Measurements from ENCODE around the gene GTF2H4. TPM values are rescaled to one million over a fixed set of nuclear protein-coding genes. Genes with fewer than 3 reads are reported as not detected.

The GTF2H4 gene
- total and polyA plus RNA-seq, 3 experiments from 2014 or later: 7.5 to 55.3 (median 48.2) TPM

DNA sequence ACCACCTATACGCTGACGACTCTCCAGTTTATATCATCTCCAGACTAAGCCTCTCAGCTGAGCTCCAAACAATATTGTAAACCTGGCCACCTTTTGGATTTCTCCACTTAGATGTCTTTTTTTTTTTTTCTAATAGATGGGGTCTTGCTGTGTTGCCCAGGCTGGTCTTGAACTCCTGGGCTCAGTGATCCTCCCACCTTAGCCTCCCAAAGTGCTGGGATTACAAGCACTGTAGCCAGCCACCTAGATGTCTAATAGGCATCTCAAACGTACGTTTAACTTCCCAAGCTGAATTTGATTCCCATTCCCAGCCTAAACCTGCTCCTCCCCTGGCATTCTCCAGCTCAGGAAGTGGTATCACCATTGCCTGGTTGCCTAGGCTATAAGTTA, 18.5 kb upstream of the GTF2H4 start:
- H3K9me3 ChIP-seq (ENCODE audit: low read length): no peaks in the 10 kb centered on the region
- H3K27me3 ChIP-seq (ENCODE audit: insufficient read depth, low read length, poor library complexity, severe bottlenecking): no peaks in the 10 kb centered on the region
- Mint-ChIP-seq H3K4me3 (no peak overlapping the region), H3K4me1 (peaks cover 18 to 23% (median 19%) of the 10 kb centered on the region in 3 donors), H3K27me3 (peaks cover 0 to 4% of the 10 kb centered on the region in 2 donors), H3K9me3 (no peaks in the 10 kb centered on the region), H3K36me3 (peaks cover 0 to 21% (median 6%) of the 10 kb centered on the region in 3 donors), H3K27ac (no peak overlapping the region)
- H3K36me3 ChIP-seq (ENCODE audit: insufficient read depth, low read length): no peaks in the 10 kb centered on the region
- ChIA-PET CTCF (interaction anchor here (0.6 to 1.8 kb wide), 5 partner anchors 18 to 190 kb away, joined by 3 to 4 read pairs (median 3); partner anchors contain the start of gene GTF2H4), POLR2A (interaction anchor here (0.9 kb wide), 1 partner anchor 275 kb away, joined by 5 read pairs; no protein-coding TSS in a partner anchor)
- H3K4me1 ChIP-seq (ENCODE audit: insufficient read depth, low read length): peaks cover 23% of the 10 kb centered on the region
- no peak overlapping the region for H3K27ac ChIP-seq (ENCODE audit: low read depth, low read length)
- DNase-seq: no peak
- H3K4me3 ChIP-seq (ENCODE audit: low read length): no peak overlapping the region

GRCh38 chr6:30889921-30890645, 17.9 kb upstream of the GTF2H4 start:
- POLR2A ChIA-PET: no interaction called here
- DNase-seq: no peak
- Mint-ChIP-seq H3K4me1 (peaks cover 15 to 19% (median 16%) of the 10 kb centered on the region in 3 donors), H3K27me3 (peaks cover 0 to 4% of the 10 kb centered on the region in 2 donors), H3K36me3 (peaks cover 5 to 27% (median 11%) of the 10 kb centered on the region in 3 donors), H3K27ac (no peak overlapping the region), H3K9me3 (no peaks in the 10 kb centered on the region), H3K4me3 (no peak overlapping the region)
- Histone ChIP-seq H3K36me3 (ENCODE audit: insufficient read depth, low read length) (no peaks in the 10 kb centered on the region), H3K4me3 (ENCODE audit: low read length) (no peak overlapping the region), H3K4me1 (ENCODE audit: insufficient read depth, low read length) (peaks cover 19% of the 10 kb centered on the region), H3K27ac (ENCODE audit: low read depth, low read length) (no peak overlapping the region), H3K9me3 (ENCODE audit: low read length) (no peaks in the 10 kb centered on the region), H3K27me3 (ENCODE audit: insufficient read depth, low read length, poor library complexity, severe bottlenecking) (no peaks in the 10 kb centered on the region)
- CTCF ChIA-PET: interaction anchor here (0.6 to 1.8 kb wide), 5 partner anchors 17 to 189 kb away, joined by 3 to 4 read pairs (median 3); partner anchors contain the start of gene GTF2H4

- H3K27ac Mint-ChIP-seq: no peak overlapping the region
- no peaks in the 10 kb centered on the region for H3K9me3 Mint-ChIP-seq
- POLR2A ChIA-PET: no interaction called here
- CTCF ChIA-PET: interaction anchor here (1.4 to 1.8 kb wide), 2 partner anchors 16 to 160 kb away, joined by 3 to 4 read pairs; partner anchors contain the start of gene GTF2H4
- H3K27me3 Mint-ChIP-seq: no peaks in the 10 kb centered on the region
- H3K4me1 Mint-ChIP-seq: peaks cover 7 to 11% (median 8%) of the 10 kb centered on the region in 3 donors
- no peak overlapping the region for H3K4me3 ChIP-seq (ENCODE audit: low read length)
- H3K36me3 ChIP-seq (ENCODE audit: insufficient read depth, low read length): no peaks in the 10 kb centered on the region
- H3K27ac ChIP-seq (ENCODE audit: low read depth, low read length): no peak overlapping the region
- no peak for DNase-seq
- H3K27me3 ChIP-seq (ENCODE audit: insufficient read depth, low read length, poor library complexity, severe bottlenecking): no peaks in the 10 kb centered on the region
- H3K4me1 ChIP-seq (ENCODE audit: insufficient read depth, low read length): peaks cover 12% of the 10 kb centered on the region
- H3K4me3 Mint-ChIP-seq: no peak overlapping the region
- H3K36me3 Mint-ChIP-seq: peaks cover 5 to 30% (median 11%) of the 10 kb centered on the region in 3 donors
- no peaks in the 10 kb centered on the region for H3K9me3 ChIP-seq (ENCODE audit: low read length)
Measured at GRCh38 chr6:30890646-30891449, 17.2 kb upstream of the GTF2H4 start.

GRCh38 chr6:30891450-30891723, 16.6 kb upstream of the GTF2H4 start:
- Mint-ChIP-seq H3K9me3 (no peaks in the 10 kb centered on the region), H3K4me1 (peaks cover 2 to 6% (median 3%) of the 10 kb centered on the region in 3 donors), H3K27ac (no peak overlapping the region), H3K36me3 (peaks cover 5 to 30% (median 11%) of the 10 kb centered on the region in 3 donors), H3K27me3 (no peaks in the 10 kb centered on the region), H3K4me3 (no peak overlapping the region)
- peaks cover 6% of the 10 kb centered on the region for H3K4me1 ChIP-seq (ENCODE audit: insufficient read depth, low read length)
- no peak for DNase-seq
- POLR2A ChIA-PET: interaction anchor here (0.5 kb wide), 1 partner anchor 14 kb away, joined by 3 read pairs; no protein-coding TSS in a partner anchor
- H3K36me3 ChIP-seq (ENCODE audit: insufficient read depth, low read length): no peaks in the 10 kb centered on the region
- no peak overlapping the region for H3K27ac ChIP-seq (ENCODE audit: low read depth, low read length)
- H3K27me3 ChIP-seq (ENCODE audit: insufficient read depth, low read length, poor library complexity, severe bottlenecking): no peaks in the 10 kb centered on the region
- H3K9me3 ChIP-seq (ENCODE audit: low read length): no peaks in the 10 kb centered on the region
- CTCF ChIA-PET: interaction anchor here (1.4 kb wide), 1 partner anchor 16 kb away, joined by 3 read pairs; the partner anchor contains the start of gene GTF2H4
- no peak overlapping the region for H3K4me3 ChIP-seq (ENCODE audit: low read length)

DNA sequence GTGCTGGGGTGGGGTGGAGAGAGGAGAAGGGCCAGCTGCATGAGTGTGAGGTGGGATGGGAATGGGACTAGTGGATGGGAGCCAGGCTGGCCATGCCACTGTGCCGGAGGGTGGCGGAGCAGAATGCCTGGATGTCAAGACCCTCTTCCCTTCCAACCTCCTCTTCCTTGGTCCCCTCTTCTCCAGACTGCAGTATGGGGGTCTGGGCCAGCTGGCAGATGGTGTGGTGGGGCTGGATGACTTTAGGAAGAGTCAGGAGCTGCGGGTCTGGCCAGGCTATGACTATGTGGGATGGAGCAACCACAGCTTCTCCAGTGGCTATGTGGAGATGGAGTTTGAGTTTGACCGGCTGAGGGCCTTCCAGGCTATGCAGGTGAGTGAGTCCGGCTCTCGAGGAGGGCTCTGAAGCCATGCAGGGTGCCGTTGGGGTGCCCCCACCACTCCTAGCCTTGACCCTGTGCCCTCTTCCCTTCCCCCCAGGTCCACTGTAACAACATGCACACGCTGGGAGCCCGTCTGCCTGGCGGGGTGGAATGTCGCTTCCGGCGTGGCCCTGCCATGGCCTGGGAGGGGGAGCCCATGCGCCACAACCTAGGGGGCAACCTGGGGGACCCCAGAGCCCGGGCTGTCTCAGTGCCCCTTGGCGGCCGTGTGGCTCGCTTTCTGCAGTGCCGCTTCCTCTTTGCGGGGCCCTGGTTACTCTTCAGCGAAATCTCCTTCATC, 16.0 kb upstream of the GTF2H4 start:
- H3K9me3 Mint-ChIP-seq: no peaks in the 10 kb centered on the region
- H3K36me3 Mint-ChIP-seq: peaks cover 5 to 34% (median 9%) of the 10 kb centered on the region in 3 donors
- no peak overlapping the region for H3K4me3 ChIP-seq (ENCODE audit: low read length)
- H3K27me3 Mint-ChIP-seq: no peaks in the 10 kb centered on the region
- POLR2A ChIA-PET: interaction anchor here (0.5 kb wide), 1 partner anchor 14 kb away, joined by 3 read pairs; no protein-coding TSS in a partner anchor
- H3K27ac ChIP-seq (ENCODE audit: low read depth, low read length): no peak overlapping the region
- no peak overlapping the region for H3K4me3 Mint-ChIP-seq
- H3K27ac Mint-ChIP-seq: no peak overlapping the region
- CTCF ChIA-PET: interaction anchor here (0.6 to 1.4 kb wide), 2 partner anchors 15 to 62 kb away, joined by 3 read pairs; partner anchors contain the start of gene GTF2H4
- no peaks in the 10 kb centered on the region for H3K27me3 ChIP-seq (ENCODE audit: insufficient read depth, low read length, poor library complexity, severe bottlenecking)
- peaks cover 0 to 2% (median 0%) of the 10 kb centered on the region in 3 donors for H3K4me1 Mint-ChIP-seq
- no peaks in the 10 kb centered on the region for H3K9me3 ChIP-seq (ENCODE audit: low read length)
- peaks cover under 1% of the 10 kb centered on the region for H3K4me1 ChIP-seq (ENCODE audit: insufficient read depth, low read length)
- H3K36me3 ChIP-seq (ENCODE audit: insufficient read depth, low read length): no peaks in the 10 kb centered on the region
- no peak for DNase-seq

- Histone ChIP-seq H3K27ac (ENCODE audit: low read depth, low read length) (no peak overlapping the region), H3K4me3 (ENCODE audit: low read length) (no peak overlapping the region), H3K4me1 (ENCODE audit: insufficient read depth, low read length) (no peaks in the 10 kb centered on the region), H3K9me3 (ENCODE audit: low read length) (no peaks in the 10 kb centered on the region), H3K36me3 (ENCODE audit: insufficient read depth, low read length) (no peaks in the 10 kb centered on the region), H3K27me3 (ENCODE audit: insufficient read depth, low read length, poor library complexity, severe bottlenecking) (no peaks in the 10 kb centered on the region)
- DNase-seq: no peak
- H3K27me3 Mint-ChIP-seq: no peaks in the 10 kb centered on the region
- H3K27ac Mint-ChIP-seq: no peak overlapping the region
- peaks cover 5 to 38% (median 9%) of the 10 kb centered on the region in 3 donors for H3K36me3 Mint-ChIP-seq
- ChIA-PET CTCF (interaction anchor here (0.6 kb wide), 1 partner anchor 63 kb away, joined by 3 read pairs; no protein-coding TSS in a partner anchor), POLR2A (no interaction called here)
- H3K4me3 Mint-ChIP-seq: no peak overlapping the region
- H3K4me1 Mint-ChIP-seq: no peaks in the 10 kb centered on the region
- H3K9me3 Mint-ChIP-seq: no peaks in the 10 kb centered on the region
Measured at GRCh38 chr6:30893001-30893591, 14.9 kb upstream of the GTF2H4 start.

DNA sequence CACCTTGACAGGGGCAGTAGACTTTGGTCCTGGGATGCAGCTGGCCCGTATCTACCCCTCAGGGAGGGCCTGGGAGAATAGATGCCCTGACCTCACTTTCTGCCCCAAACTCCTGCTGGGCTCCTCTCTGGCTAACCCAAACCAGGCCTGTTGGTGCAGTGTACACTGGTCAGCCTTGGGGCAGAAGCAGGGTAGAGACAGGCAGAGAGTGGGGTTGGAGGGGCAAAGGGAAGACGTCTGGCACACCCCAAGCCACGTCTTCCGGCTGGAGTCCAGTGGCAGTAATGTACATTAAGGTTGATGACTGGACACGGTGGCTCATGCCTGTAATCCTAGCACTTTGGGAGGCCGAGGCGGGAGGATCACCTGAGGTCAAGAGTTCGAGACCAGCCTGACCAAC, 14.3 kb upstream of the GTF2H4 start:
- Mint-ChIP-seq H3K27ac (no peak overlapping the region), H3K4me1 (no peaks in the 10 kb centered on the region), H3K4me3 (no peak overlapping the region), H3K27me3 (no peaks in the 10 kb centered on the region), H3K36me3 (peaks cover 5 to 41% (median 9%) of the 10 kb centered on the region in 3 donors), H3K9me3 (no peaks in the 10 kb centered on the region)
- no peaks in the 10 kb centered on the region for H3K36me3 ChIP-seq (ENCODE audit: insufficient read depth, low read length)
- POLR2A ChIA-PET: no interaction called here
- no peak overlapping the region for H3K27ac ChIP-seq (ENCODE audit: low read depth, low read length)
- H3K4me1 ChIP-seq (ENCODE audit: insufficient read depth, low read length): no peaks in the 10 kb centered on the region
- CTCF ChIA-PET: no interaction called here
- no peak for DNase-seq
- H3K27me3 ChIP-seq (ENCODE audit: insufficient read depth, low read length, poor library complexity, severe bottlenecking): no peaks in the 10 kb centered on the region
- no peaks in the 10 kb centered on the region for H3K9me3 ChIP-seq (ENCODE audit: low read length)
- no peak overlapping the region for H3K4me3 ChIP-seq (ENCODE audit: low read length)
